SH-SY5Y (cell line): Measurements from ENCODE around the gene CAMTA1.

Experiments used
- GATA2 ChIP-seq: IDR thresholded peaks from 2 replicates; pipeline ENCODE4 v1.6.1; 2011; ENCODE audit warnings: mild to moderate bottlenecking, low read depth, low read length
- GATA3 ChIP-seq: IDR thresholded peaks from 2 replicates; pipeline ENCODE4 v1.6.1; 2011; ENCODE audit warnings: low read depth, mild to moderate bottlenecking, low read length, moderate library complexity

- TF ChIP-seq GATA2 (no peak), GATA3 (no peak)
Measured at GRCh38 chr1:7373876-7374562, 588.8 kb downstream of the CAMTA1 start.
